Muscle of leg (tissue), 11 donors: ENCODE measurements around the gene FOXE3. TPM values are rescaled to one million over a fixed set of nuclear protein-coding genes. Genes with fewer than 3 reads are reported as not detected.

Experiments used
- DNase-seq: peaks from one replicate; pipeline ENCODE4 v3.0.0; 2013
- H3K27ac ChIP-seq: one replicate; pipeline ENCODE4 v1.5.1; 2013; ENCODE audit warnings: mild to moderate bottlenecking, low read length, control low read depth
- H3K27me3 ChIP-seq: one replicate; pipeline ENCODE4 v1.6.1; 2013; ENCODE audit warnings: low read length; ENCODE audit not compliant: control insufficient read depth, insufficient read depth
- H3K36me3 ChIP-seq: one replicate; pipeline ENCODE4 v1.6.1; 2013; ENCODE audit warnings: low read length; ENCODE audit not compliant: control insufficient read depth, insufficient read depth
- H3K4me1 ChIP-seq: one replicate; pipeline ENCODE4 v1.6.1; 2013; ENCODE audit warnings: low read length; ENCODE audit not compliant: control insufficient read depth, insufficient read depth
- H3K4me3 ChIP-seq: one replicate; pipeline ENCODE4 v1.5.1; 2013; ENCODE audit warnings: low read length, control low read depth
- H3K9me3 ChIP-seq: replicated peaks from 2 replicates; pipeline ENCODE4 v1.6.1; 2013; ENCODE audit warnings: low read depth, low read length; ENCODE audit not compliant: control insufficient read depth
- WGBS: methylation state at CpG from one replicate; pipeline ENCODE4 v1.1.5; 2013; ENCODE audit warnings: missing lambda C conversion rate; ENCODE audit not compliant: insufficient coverage; 5-methylcytosine and 5-hydroxymethylcytosine counted together
- polyA plus RNA-seq, 8 donors: library from polyadenylated mRNA; unstranded; fragments of 120-200 nt; gene quantifications; one replicate each; pipeline versions ENCODE4 v1.2.1 to v1.2.3, GENCODE V29; 2013; ENCODE audit warnings: inconsistent platforms in 1 of 8, low replicate concordance in 1 of 8; ENCODE audit not compliant: insufficient read length in 8 of 8, insufficient read depth in 1 of 8
- total RNA-seq: library from RNA; stranded (reverse); fragments of 120-200 nt; gene quantifications from one replicate; pipeline ENCODE4 v1.2.4, GENCODE V29; 2013

The FOXE3 gene
- total and polyA plus RNA-seq, 9 donors, result 0.05 to 0.20 (median 0.09) TPM; not detected in 3

GRCh38 chr1:47388030-47388890 is 27.8 kb upstream of the FOXE3 start:
- Histone ChIP-seq H3K36me3 (peaks cover 4% of the 10 kb centered on the region), H3K4me1 (peaks cover 9% of the 10 kb centered on the region), H3K27ac (peak overlapping the region; percentile 51), H3K9me3 (no peaks in the 10 kb centered on the region), H3K27me3 (no peaks in the 10 kb centered on the region), H3K4me3 (no peak overlapping the region)
- 41% methylated on average over 3 of the region's 10 CpGs for WGBS
- peak; percentile 78 for DNase-seq

GRCh38 chr1:47388891-47389238 is 27.2 kb upstream of the FOXE3 start:
- peaks cover 9% of the 10 kb centered on the region for H3K4me1 ChIP-seq
- H3K27me3 ChIP-seq, result no peaks in the 10 kb centered on the region
- H3K4me3 ChIP-seq, result no peak overlapping the region
- H3K36me3 ChIP-seq, result no peaks in the 10 kb centered on the region
- peak; percentile 68 for DNase-seq
- WGBS, result 21% methylated on average over 3 of the region's 3 CpGs
- no peak overlapping the region for H3K27ac ChIP-seq
- no peaks in the 10 kb centered on the region for H3K9me3 ChIP-seq

- no peak for DNase-seq
- Histone ChIP-seq H3K9me3 (no peaks in the 10 kb centered on the region), H3K36me3 (no peaks in the 10 kb centered on the region), H3K27ac (no peak overlapping the region), H3K27me3 (no peaks in the 10 kb centered on the region), H3K4me3 (no peak overlapping the region), H3K4me1 (peaks cover 9% of the 10 kb centered on the region)
- WGBS, result no CpG with 5 or more reads among the region's 2 CpGs
Observed at GRCh38 chr1:47389731-47390130, 26.4 kb upstream of the FOXE3 start.

- no peaks in the 10 kb centered on the region for H3K36me3 ChIP-seq
- H3K9me3 ChIP-seq, result no peaks in the 10 kb centered on the region
- no peak overlapping the region for H3K4me3 ChIP-seq
- peaks cover 9% of the 10 kb centered on the region for H3K4me1 ChIP-seq
- DNase-seq, result no peak
- 88% methylated on average over 1 of the region's 2 CpGs for WGBS
- peaks cover 4% of the 10 kb centered on the region for H3K27me3 ChIP-seq
- H3K27ac ChIP-seq, result no peak overlapping the region
Observed at GRCh38 chr1:47390843-47391242, 25.2 kb upstream of the FOXE3 start.

GRCh38 chr1:47393141-47393540 is 22.9 kb upstream of the FOXE3 start:
- DNase-seq, result no peak
- Histone ChIP-seq H3K4me1 (peaks cover 7% of the 10 kb centered on the region), H3K27me3 (peaks cover 4% of the 10 kb centered on the region), H3K27ac (no peak overlapping the region), H3K9me3 (no peaks in the 10 kb centered on the region), H3K4me3 (no peak overlapping the region), H3K36me3 (no peaks in the 10 kb centered on the region)
- WGBS, result 35% methylated on average over 3 of the region's 5 CpGs

GRCh38 chr1:47395433-47395832 is 20.7 kb upstream of the FOXE3 start:
- Histone ChIP-seq H3K9me3 (no peaks in the 10 kb centered on the region), H3K4me1 (no peaks in the 10 kb centered on the region), H3K4me3 (no peak overlapping the region), H3K36me3 (no peaks in the 10 kb centered on the region), H3K27ac (no peak overlapping the region), H3K27me3 (peaks cover 13% of the 10 kb centered on the region)
- DNase-seq, result no peak
- no CpG with 5 or more reads among the region's 3 CpGs for WGBS

GRCh38 chr1:47396671-47397196 is 19.4 kb upstream of the FOXE3 start:
- DNase-seq, result no peak
- Histone ChIP-seq H3K27ac (no peak overlapping the region), H3K4me1 (no peaks in the 10 kb centered on the region), H3K27me3 (peaks cover 18% of the 10 kb centered on the region), H3K4me3 (no peak overlapping the region), H3K36me3 (no peaks in the 10 kb centered on the region), H3K9me3 (no peaks in the 10 kb centered on the region)
- WGBS, result 100% methylated on average over 4 of the region's 6 CpGs

- H3K27me3 ChIP-seq, result peaks cover 29% of the 10 kb centered on the region
- H3K4me3 ChIP-seq, result no peak overlapping the region
- 80% methylated on average over 1 of the region's 4 CpGs for WGBS
- no peak overlapping the region for H3K27ac ChIP-seq
- H3K36me3 ChIP-seq, result no peaks in the 10 kb centered on the region
- no peaks in the 10 kb centered on the region for H3K4me1 ChIP-seq
- no peaks in the 10 kb centered on the region for H3K9me3 ChIP-seq
- no peak for DNase-seq
Observed at GRCh38 chr1:47399138-47399845, 16.8 kb upstream of the FOXE3 start.

GRCh38 chr1:47399846-47400155 is 16.3 kb upstream of the FOXE3 start:
- Histone ChIP-seq H3K9me3 (no peaks in the 10 kb centered on the region), H3K4me3 (no peak overlapping the region), H3K36me3 (no peaks in the 10 kb centered on the region), H3K4me1 (no peaks in the 10 kb centered on the region), H3K27me3 (peaks cover 29% of the 10 kb centered on the region), H3K27ac (no peak overlapping the region)
- no peak for DNase-seq
- WGBS, result 85% methylated on average over 4 of the region's 4 CpGs

GRCh38 chr1:47401761-47402160 is 14.3 kb upstream of the FOXE3 start:
- Histone ChIP-seq H3K4me3 (no peak overlapping the region), H3K9me3 (no peaks in the 10 kb centered on the region), H3K27me3 (peaks cover 32% of the 10 kb centered on the region), H3K4me1 (peaks cover 4% of the 10 kb centered on the region), H3K36me3 (no peaks in the 10 kb centered on the region), H3K27ac (no peak overlapping the region)
- 83% methylated on average over 1 of the region's 4 CpGs for WGBS
- no peak for DNase-seq
